SK-N-SH (cell line): ENCODE results near the gene FOXP1.

ENCODE experiments used
- CTCF ChIP-seq: fragments of 200-600 bp; sonication (generic); IDR thresholded peaks from 2 replicates; pipeline ENCODE4 v1.6.1; 2017; ENCODE audit warnings: antibody characterized with exemption, mild to moderate bottlenecking, moderate library complexity
- EP300 ChIP-seq, 2 experiments: IDR thresholded peaks; 2 replicates each; pipeline versions ENCODE4 v1.4.0 to v1.6.1; 2012; ENCODE audit warnings: borderline replicate concordance in 1 of 2, low read depth in 1 of 2, low read length in 1 of 2

- TF ChIP-seq CTCF (no peak), EP300 (IDR thresholded peaks at IDR 0.05; ENCODE audit: borderline replicate concordance in 1 of 2, low read depth in 1 of 2, low read length in 1 of 2) (no peak)
Observed at GRCh38 chr3:71077070-71077469, 506.5 kb downstream of the FOXP1 start.
